Activated T-helper 1 cell treated with anti-CD3 and anti-CD28 coated beads, Interleukin-2, amount 50 U/mL, for 16 hours (primary cell): ENCODE results near the gene C4BPB.

Experiments
- DNase-seq, 2 donors: peaks; one replicate each; pipeline ENCODE4 v3.0.0-alpha.2; 2020; ENCODE audit warnings: low read depth in 1 of 2, low spot score in 1 of 2

The C4BPB gene

DNA sequence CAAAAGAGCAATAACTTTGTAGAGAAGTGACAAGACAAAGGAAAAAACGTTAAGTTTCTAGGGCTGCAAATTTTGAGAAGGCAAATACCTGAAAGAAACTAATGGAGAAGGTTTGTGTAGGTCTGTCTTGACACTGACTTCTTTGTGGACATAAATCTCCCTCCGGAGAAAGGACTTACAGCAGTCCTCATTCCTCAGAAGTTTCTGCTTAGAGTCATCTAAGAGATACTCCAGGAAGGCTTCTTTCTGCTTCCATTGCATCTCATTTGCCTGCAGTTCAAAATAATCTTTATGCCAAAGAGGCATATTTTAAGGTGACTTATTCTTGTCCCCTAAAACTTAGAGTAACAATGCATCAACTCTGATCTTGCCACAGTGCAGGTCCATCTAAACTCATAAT is 4.4 kb upstream of the C4BPB start:
- no peak for DNase-seq

DNA sequence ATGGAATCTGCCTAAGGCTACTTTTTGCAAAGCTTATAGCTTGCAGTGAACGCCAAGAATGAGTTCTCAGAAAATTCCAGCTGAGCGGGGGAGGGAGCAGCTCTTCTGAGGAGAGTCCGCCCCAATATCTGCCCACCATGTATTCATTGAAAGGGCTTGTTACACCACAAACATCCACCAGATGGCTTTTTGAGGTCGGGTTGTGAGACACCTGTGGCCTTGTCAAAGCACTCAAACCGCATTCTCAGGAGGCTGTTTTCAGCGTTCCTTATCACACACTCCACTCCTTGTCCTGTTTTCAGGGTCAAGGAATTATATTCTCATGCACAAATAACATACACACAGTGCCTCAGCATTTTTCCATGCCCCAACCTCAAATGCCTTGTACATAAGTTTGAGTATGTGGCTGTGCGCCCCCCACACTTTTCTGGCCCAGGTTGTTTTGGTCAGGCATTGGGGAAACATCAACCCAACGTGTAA is 3.9 kb upstream of the C4BPB start:
- peak in 1 of 2 donors; percentile 13 for DNase-seq

DNA sequence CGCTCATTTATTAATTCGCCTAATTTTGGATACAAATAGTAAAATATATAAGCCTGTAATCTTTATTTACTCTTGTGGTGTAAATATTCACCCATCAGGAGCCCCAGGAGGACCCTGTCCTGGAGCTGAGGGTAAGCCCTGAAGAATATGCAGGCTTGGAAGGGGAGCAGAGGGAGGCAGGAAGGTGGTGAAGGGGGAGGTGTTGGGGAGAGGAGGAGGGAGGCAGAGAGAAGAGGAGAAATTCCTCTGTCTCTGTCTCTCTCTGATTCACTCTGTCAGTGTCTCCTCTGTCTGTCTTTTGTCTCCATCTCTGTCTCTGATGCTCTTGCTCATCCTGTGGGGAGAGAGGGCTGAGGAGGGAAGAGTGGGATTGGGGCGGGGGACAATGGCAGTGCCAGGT is 2.8 kb upstream of the C4BPB start:
- DNase-seq: no peak

DNA sequence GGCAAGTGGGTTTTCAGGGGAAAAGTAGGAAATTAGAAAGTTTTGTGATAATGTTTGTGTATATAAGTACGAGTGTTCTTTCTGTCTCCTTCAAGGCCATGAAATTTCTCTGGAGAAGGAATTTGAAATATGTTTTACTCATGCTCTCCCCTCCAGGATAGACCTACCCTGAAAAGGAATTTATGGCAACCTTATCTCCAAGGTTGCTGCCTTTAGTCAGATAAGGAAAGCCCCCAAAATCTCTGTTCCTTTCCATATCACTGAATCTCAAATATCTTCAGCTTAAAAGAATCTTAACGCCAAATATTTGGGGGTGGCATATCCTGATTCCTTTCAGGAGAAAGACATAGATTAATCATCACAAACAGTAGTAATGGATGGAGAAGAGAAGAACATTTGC is 499 bp upstream of the C4BPB start:
- no peak for DNase-seq

DNA sequence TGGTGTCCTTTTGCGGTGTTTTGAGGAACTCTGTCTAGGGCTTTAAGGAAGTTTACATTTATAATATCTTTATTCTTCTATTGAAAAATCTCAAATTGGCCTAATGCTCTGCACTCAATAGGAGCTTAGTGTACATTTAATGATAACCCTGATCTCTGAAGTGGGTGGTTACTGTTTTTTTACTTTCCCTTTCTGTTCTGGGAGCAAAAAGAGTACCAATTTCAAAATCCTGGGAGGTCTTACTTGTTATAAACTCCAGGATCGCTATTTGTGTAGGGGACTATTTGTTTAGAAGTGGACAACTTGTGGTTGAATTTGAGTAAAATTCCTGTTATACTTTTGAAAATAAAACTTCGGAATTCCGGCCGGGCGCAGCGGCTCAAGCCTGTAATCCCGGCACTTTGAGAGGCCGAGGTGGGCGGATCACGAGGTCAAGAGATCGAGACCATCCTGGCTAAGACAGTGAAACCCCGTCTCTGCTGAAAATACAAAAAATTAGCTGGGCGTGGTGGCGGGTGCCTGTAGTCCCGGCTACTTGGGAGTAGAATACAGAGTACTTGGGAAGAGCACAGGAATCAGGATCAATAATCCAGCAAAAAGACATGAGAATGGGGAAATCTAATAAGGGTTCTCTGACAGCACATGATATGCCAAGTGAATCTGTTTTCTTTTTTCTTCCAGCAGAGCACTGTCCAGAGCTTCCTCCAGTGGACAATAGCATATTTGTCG is 1.1 kb downstream of the C4BPB start:
- no peak for DNase-seq

DNA sequence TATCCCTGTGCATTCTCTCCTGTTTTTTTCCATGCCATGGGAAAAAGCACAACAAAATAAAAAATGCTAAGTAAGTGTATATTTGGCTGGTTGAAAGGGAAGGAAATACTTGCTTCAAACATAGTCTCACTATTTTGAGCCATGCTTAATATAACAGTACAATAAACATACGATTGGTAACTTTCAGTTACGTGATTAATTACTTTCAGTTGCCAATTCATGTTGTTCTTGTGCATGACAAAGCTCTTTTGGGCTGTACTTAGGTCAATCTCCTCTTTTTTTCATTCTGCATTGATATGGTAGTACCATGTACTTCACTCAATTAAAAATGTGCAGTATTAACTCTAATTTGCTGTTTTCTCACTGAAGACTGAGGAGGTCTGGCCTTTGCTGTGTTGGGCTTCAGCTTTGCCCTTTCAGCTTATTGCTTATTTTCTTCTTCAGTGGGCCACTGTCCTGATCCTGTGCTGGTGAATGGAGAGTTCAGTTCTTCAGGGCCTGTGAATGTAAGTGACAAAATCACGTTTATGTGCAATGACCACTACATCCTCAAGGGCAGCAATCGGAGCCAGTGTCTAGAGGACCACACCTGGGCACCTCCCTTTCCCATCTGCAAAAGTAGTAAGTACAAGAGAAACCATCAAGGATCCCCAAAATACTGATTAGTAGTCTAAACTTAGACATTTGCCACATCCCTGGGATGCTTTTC is 2.7 kb downstream of the C4BPB start:
- no peak for DNase-seq

DNA sequence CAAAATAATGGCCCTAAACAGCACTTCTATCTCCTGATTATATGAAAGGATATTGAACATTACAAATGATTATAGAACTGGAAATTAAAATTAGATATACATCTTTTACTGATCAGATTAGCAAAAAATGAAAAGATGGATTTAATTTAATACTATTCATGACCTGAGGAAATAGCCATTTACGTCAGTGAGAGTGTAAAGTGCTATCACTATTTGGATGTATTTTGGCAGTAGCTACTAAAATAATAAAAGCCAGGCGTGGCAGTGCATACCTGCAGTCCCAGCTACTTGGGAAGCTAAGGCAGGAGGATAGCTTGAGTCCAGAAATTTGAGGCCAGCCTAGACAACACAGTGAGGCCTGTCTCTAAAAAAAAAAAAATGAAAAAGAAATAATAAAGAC is 5.3 kb downstream of the C4BPB start:
- DNase-seq: no peak

DNA sequence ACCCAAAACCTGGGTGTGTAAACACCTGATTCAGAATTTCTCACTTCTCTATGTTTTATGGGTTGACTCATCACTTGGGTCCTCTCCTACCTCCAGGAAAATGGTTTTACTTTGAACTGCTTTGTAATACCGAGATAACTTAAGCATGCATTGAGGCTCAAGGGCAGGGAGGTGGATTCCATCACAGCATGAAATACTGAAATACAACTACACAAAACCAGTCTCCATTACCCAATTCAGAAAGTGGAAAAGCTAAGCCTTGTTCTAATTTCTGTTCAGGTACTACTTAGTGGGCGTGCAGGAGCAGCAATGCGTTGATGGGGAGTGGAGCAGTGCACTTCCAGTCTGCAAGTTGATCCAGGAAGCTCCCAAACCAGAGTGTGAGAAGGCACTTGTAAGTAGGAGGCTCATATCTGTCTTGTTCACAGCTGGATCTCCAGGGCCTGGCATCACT is 9.2 kb downstream of the C4BPB start:
- no peak for DNase-seq

DNA sequence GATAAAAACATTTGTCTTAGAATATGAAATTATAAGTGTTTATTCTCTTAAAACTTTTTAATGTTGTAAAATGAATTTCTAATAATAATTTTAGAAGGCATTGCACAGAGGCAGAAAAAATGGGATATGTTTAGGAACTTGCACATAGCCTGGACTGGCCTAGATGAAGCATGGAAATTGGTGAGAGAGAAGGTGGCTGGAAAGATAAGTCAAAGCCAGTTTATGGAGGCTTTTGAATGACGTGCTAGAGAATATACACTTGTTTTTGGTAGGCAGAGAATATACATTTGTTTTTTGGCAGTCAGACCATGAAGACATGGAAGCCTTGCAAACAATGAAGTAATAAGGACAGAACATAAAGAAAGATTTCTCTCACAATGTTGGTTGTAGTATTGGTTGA is 13.1 kb downstream of the C4BPB start:
- DNase-seq: no peak

DNA sequence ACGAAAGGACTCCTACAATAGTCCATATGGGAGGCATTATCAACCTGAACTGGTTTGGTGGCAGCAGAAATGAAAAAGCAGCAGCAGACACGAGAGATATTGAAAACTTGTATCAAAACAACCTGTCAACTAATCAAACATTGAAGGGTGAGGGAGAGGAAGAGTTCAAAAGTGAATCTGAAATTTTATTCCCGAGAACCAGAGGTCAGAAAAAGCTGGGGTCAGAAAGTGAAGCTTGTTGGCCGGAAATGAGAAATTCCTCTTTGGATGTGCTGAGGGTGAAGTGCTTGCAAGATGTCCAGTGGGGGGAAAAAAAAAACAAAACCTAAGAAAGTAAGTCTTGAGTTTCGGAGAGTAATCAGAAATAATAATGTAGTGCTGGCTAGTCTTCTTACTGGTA is 13.5 kb downstream of the C4BPB start:
- no peak for DNase-seq

DNA sequence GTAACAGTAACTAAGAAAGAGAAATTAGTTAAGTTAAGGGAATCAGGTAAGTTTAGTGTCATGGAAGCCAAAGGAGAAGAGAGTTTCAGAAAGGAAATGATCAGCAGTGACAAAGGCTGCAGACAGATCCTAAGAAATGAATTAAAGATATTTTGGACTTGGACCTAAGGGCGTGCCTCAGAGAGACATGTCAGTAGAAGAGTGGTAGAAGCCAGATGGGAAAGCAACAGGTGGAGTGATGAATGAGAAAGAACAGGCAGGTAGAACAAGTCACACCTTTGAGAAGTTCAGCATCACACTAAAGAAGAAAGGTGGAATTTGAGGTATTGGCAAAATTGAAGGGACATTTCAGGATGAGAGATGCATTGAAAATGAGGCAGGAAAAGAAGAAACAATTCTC is 14.0 kb downstream of the C4BPB start:
- DNase-seq: no peak

DNA sequence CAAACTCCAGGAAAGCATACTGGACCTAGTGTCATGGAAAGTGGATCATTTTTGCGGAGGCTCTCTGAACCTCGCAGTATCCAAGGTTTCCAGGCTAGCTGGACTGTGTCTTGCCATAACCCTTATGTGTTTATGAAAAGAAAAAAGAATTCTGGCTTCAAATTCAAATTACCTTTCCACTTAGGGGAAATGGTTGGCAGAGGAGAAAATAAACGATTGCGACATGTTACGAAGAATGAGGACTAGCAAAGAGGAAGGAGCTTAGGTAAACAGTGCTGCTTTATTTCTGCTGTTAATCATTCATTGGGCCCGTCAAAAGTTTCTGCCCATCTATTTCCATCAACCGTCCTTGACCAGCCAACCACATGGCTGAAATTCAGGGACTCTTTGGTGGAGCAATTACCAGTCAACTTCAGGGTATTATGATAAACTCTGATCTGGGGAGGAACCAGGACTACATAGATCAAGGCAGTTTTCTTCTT is 15.3 kb downstream of the C4BPB start, which contains the start of gene C4BPA:
TSS of gene C4BPA (plus strand) at position 342 of the 482 bp plus-strand sequence. CDS start 8,793 bp downstream, outside the sequence.
- no peak for DNase-seq

DNA sequence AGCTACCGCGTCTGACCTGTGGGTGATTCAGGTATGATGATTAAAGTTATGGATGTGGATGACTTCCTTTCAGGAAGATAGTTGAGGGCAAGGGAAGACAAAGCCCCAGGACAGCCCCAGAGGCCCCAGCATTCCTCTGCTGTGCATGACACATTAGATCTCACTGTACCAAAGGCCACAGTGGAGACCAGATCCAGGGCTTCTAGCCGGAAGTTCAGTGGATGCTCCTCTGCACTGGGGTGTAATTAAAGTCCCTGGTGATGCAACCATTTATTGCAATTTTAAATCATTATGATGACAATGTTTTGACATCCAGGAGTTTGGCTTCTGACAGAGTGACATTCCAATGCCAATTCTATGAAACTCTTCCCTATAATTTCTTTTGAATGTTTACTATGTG is 20.3 kb downstream of the C4BPB start:
- no peak for DNase-seq

DNA sequence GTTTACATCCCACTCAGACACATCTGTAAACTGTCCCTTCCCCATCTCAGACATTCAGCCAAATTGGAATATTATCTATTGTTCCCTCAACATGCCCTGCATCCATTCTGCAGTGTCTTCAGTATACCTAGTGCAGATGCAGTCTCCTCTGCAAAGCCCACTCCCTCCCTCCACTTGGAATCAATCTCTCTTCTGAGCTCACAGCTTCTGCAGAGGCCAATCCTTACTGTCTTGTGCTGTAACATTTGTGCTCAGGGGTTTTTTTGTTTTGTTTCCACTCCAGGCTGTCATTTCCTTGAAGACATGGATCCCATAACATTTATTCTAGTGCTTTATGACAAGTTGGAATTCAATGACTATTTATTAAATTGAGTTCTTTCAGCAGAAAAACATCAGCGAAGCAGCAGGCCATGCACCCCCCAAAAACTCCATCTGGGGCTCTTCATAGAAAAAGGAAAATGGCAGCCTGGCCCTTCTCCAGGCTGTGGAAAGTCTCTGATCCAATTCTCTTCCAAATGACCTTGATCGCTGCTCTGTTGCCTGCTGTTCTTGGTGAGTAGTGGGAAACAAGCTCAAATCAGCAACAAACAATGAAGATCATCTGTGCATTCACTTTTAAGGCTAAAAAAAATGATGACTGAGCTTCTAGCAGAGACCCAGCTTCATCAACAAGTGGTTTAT is 24.1 kb downstream of the C4BPB start:
- no peak for DNase-seq

DNA sequence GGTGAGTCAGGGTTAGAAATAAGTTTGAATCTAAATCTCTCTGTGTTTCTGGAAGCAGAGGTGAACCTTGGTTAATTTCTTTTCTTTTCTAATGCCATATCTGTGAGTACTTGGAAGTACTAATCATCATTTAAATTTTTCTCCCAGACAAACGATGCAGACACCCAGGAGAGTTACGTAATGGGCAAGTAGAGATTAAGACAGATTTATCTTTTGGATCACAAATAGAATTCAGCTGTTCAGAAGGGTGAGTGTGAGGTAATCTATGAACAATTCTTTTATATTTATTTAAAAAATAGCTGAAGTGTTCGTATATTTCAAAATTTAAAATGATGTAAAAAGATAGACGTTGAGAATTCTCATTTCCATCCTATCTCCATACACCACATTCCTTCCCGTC is 26.6 kb downstream of the C4BPB start:
- no peak for DNase-seq

DNA sequence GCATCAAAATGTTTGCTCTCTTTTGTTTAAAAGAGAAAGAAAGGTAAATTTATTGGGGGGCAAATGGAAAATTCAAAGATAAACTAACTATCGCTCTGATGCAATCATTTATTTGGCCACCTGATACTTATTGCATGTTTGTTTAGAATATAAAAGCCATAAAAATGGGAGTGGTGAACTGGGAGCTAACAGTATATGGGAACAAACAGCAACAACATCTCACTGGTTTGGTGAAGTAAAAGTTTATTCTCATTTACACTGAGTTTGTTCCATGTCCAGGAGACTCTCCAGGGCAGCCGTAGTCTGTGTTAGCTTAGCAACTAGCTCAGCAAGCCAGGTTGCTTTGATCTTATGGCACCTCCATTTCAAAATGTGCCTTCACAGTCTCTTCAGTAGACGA is 35.7 kb downstream of the C4BPB start:
- no peak for DNase-seq

DNA sequence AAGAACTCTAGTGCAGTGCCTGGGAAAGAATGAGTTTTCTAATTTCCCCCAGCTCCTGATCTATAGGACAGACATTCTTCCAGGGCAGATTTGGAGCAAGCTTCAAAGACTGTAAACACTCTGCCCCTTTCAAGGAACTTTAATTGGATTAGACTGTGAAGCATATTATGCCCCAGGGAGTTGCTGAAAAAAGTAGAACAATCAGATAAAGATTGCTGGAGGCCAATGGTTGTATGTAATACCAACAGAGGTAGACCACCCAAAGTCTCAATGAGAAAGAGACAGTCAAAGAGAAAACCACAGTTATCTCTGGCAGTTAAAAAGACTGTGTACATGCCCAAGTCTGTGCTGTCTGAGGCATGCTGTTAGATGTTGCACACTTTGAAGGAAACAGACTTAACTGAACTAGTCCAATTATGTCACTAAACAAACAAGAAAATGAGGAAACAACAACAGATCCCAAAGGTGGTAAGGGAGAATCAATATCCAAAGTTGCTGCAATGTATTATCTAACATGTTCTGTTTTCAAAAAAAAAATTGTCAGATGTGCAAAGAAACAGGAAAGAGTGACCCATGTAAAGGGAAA is 39.8 kb downstream of the C4BPB start:
- no peak for DNase-seq

DNA sequence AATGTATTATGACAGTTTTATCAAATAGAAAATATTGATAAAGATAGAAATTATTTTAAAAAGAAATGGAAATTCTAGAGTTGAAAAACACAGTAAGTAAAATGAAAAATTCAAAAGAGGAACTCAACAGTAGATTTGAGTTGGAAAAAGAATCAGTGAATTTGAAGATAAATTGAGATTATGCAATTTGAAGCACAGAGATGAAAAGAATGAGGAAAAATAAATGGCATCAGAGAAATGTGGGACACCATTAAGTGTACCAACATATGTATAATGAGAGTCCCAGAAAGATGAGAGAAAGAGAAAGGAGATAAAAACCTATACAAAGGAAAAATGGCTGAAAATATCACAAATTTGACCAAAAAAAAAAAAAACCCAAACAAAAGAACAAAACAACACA is 40.4 kb downstream of the C4BPB start:
- no peak for DNase-seq

DNA sequence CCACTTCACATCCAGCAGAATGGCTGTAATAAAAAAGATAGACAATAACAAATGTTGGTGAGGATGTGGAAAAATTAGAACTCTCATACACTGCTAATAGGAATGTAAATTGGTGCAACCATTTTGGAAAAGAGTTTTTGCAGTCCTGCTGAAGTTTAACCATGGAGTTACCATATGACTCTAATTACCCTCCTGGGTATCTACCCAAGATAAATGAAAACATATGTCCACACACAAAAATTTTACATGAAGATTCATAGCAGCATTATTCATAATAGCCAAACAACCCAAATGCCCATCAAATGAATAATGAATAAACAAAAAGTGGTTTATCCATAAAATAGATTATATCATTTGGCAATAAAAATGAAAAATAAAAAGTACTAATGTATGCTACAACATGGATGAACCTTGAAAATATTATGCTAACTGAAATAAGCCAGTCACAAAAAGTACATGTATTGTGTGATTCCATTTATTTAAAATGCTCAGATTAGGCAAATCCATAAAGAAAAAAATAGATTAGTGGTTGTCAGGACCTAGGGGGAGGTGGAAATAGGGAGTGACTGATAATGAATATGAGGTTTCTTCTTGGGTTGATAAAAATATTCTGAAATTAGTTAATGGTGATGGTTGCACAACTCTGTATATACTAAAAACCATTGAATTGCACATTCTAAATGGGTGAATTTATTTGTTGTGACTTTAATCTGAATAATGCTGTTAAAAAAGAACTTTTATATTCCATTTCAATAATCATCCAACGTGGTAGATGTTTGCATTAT is 41.8 kb downstream of the C4BPB start:
- DNase-seq: no peak

DNA sequence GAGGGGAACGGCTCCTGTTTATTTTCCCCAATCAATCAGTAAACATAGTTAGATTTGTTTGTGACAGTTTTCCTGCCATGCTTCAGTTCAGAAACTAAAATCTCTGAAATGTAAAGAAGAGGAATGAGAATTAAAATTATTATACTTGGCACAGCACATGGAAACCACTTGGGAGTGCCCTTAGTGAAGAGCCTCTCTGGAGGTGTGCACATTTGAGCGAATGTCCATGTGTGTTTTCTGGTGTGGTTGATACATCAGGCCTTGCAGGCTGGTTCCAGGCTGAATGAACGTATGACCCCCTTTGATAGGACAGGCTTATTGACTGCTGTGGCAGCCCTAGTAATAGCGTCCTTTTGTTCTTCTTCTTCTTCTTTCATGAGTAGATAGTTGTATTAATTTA is 42.5 kb downstream of the C4BPB start:
- no peak for DNase-seq

DNA sequence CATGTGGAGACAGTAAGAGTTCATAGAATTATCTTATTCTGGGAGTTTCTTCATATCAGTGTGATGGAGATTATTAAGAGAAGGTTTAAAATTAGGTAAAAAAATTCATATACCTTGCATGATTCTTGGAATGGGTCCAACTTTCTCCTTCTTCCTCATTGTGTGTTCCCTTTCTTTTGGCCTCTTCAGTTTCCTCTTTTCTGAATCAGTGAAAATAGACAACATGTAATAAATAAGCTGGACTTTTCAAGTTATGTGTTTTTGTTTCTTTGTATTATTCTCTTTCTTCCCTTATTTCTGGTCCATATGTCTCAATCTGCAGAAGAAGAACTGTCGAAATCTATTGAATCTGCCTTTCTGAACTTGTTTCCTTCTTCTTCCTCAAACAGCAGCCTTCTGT is 45.9 kb downstream of the C4BPB start:
- DNase-seq: no peak
